LNCaP clone FGC (cell line): ENCODE results near the gene GDF2.

Experiments
- DNase-seq: peaks from one replicate; pipeline ENCODE4 v3.0.0-alpha.2; 2011; ENCODE audit warnings: low read depth
- H3K4me3 ChIP-seq: 2 replicates; pipeline ENCODE4 v1.5.1; 2011; ENCODE audit warnings: mild to moderate bottlenecking, low read depth, low read length, control low read depth
- TF ChIP-seq, protein P1 (sequence below): IDR thresholded peaks from 2 replicates; pipeline ENCODE4 v1.5.1; 2012; ENCODE audit warnings: mild to moderate bottlenecking; ENCODE audit not compliant: control insufficient read depth, insufficient read depth; ENCODE audit errors: extremely low read depth

GDF2 gene

DNA sequence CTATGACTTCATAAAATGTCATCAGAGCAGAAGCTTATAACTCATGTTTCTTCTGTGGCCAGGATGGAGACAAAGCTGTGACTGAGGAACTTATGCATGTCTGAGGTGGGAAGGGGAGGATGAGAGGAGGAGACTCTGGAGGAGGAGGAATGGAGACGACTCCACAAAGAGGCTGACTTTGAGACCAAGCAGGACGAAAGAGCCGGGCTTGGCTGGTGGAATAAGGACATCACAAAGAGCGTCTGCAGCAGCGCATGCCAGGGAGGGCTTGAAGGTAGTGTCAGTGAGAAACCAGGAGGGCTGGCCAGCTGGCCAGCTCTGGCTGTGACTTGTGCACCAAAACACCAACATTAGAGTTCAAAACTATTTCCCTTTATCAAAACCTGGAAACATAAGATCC, 6.1 kb upstream of the GDF2 start:
- no peak overlapping the region for H3K4me3 ChIP-seq
- TF ChIP-seq, protein P1, sequence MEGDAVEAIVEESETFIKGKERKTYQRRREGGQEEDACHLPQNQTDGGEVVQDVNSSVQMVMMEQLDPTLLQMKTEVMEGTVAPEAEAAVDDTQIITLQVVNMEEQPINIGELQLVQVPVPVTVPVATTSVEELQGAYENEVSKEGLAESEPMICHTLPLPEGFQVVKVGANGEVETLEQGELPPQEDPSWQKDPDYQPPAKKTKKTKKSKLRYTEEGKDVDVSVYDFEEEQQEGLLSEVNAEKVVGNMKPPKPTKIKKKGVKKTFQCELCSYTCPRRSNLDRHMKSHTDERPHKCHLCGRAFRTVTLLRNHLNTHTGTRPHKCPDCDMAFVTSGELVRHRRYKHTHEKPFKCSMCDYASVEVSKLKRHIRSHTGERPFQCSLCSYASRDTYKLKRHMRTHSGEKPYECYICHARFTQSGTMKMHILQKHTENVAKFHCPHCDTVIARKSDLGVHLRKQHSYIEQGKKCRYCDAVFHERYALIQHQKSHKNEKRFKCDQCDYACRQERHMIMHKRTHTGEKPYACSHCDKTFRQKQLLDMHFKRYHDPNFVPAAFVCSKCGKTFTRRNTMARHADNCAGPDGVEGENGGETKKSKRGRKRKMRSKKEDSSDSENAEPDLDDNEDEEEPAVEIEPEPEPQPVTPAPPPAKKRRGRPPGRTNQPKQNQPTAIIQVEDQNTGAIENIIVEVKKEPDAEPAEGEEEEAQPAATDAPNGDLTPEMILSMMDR: no peak

DNA sequence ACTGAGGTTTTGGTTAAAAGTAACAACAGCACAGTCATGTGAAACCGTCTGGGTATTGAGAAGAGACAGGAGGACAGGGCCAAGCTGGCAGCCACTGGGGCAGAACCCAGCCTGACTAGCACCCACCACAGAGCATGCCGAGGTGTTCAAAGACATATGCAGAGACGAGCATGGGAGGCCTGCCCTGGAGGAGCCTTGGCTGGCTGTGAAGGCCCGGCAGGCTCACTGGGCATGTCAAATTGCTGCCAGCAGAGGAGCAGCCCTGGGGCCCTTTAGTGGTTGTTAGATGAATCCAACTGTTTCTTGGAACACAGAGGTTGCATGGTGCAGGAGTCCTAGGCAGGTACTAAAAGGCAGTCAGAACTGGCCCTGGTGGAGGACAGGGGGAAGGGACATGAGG, 5.0 kb upstream of the GDF2 start:
- no peak for DNase-seq
- no peak overlapping the region for H3K4me3 ChIP-seq
- TF ChIP-seq, protein P1: no peak

More for the DNA sequence above, 6.1 kb upstream of the GDF2 start:
- no peak for DNase-seq

DNA sequence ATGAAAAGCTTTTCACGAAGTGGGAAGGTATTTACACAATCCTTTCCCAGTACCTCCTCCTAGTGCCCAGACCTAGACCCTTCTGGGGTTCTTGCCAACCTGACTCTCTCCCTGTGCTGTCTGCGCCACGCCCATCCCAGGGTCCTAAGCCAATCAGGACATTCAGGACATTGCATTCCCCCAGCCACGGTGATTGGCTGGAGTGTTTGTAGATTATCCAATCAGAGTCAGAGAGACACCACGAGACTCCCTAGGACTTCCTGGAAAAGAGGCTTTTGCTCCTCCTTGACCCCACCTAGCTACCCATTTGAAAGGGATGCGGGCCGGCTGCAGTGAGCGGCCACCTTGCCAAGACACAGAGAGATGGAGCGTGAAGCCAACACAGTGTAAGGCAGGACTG, 3.5 kb upstream of the GDF2 start:
- DNase-seq: no peak
- TF ChIP-seq, protein P1: no peak
- H3K4me3 ChIP-seq: no peak overlapping the region

DNA sequence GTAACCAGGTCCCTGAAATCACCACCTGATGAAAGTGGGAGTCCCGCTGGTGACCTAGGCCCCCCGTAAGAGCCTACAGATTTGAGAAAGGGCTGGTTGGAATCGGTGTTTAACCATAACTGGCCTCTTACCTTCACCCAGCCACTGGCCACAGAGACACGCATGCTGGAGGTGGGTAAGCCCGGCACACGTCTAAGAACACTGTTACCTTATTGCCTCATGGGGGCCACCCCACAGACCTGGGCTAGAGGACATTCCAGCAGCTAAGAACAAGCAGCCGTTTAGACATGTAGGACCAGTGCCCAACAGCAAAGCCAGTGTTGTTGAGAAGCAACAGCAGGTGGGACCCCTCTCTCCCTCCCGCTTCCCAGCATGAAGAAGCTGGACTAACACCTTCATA, 2.5 kb upstream of the GDF2 start:
- DNase-seq: no peak
- H3K4me3 ChIP-seq: no peak overlapping the region
- TF ChIP-seq, protein P1: no peak

DNA sequence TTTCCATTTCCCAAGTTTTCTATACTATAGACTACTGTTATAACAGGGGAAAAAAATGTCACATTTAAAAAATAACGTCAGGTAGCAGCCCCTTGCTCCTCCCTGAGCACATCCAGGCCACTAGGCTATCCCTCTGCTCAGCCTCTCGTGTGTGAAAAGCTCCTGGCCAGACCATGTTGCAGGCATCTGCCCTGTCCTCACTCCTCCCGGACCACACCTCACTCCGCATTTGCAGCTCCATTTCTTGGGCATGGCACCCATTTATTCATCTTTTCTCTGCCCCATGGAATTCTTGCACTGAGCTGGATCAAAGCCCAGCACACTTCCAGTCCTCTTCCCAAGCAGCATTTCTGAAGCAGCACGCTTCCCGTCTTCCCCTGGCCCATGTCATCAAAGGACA, 1.4 kb upstream of the GDF2 start:
- TF ChIP-seq, protein P1: no peak

DNA sequence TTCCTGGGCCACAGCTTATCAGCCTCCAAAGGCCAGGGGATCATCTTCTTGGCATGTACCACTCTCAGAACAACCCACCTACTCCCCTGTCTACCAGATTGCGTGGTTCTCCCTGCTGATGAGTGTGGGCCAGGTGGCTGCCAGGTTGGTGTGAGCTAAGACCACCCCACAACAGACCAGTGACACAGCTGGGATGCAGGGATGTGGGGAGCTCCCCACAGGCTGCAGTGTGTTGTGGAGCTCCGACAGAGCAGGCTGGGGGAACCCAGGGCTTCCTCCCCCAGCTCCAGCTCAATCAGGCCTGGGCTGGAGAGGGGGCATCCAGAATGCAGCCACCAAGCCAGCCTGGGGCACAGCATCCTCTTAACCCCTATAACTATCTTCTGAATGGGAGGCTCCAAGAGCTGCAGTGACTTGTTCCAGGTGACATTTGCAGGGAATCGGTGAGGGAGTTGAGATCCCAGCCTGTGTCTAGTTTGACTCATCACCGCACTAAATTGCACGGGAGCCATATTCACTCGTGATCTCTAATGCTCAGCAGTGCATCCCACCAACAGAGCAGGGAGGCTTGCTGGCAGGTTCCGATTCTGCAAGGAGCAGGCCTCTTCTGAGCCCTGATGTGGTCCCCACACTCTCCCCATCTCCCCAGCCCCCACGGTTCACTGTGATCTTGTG, 596 bp upstream of the GDF2 start:
- DNase-seq: no peak
- TF ChIP-seq, protein P1: no peak
- no peak overlapping the region for H3K4me3 ChIP-seq

More for the DNA sequence above, 1.4 kb upstream of the GDF2 start:
- no peak overlapping the region for H3K4me3 ChIP-seq
- no peak for DNase-seq

DNA sequence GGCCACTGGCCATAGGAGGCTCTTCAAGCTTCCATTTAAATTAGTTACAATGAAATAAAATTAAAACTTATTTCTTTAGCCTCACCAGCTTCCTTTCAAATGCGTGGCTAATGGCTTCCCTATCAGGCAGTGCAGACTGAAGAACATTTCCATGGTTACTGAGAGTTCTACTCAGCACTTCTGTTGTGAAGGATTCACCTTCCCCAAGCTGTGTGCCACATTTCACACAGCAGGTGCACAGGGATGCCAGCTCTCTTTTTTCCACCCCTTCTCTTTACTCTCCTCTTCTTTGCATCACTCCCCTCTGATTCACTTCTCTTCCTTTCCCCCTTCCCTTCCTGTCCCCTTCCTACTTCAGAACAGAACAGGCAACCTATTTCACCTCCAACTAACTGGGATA, 833 bp downstream of the GDF2 start:
- DNase-seq: no peak
- H3K4me3 ChIP-seq: no peak overlapping the region
- TF ChIP-seq, protein P1: no peak
